Stimulated activated CD4-positive, alpha-beta T cell treated with anti-CD3 and anti-CD28 coated beads, TNF-alpha, amount 100 ng/mL, for 4 hours (primary cell): ENCODE measurements around the gene LHX3.

Experiments
- DNase-seq, 3 experiments: peaks; one replicate each; pipeline ENCODE4 v3.0.0-alpha.2; 2020; ENCODE audit warnings: low read depth in 3 of 3

LHX3 gene

DNA sequence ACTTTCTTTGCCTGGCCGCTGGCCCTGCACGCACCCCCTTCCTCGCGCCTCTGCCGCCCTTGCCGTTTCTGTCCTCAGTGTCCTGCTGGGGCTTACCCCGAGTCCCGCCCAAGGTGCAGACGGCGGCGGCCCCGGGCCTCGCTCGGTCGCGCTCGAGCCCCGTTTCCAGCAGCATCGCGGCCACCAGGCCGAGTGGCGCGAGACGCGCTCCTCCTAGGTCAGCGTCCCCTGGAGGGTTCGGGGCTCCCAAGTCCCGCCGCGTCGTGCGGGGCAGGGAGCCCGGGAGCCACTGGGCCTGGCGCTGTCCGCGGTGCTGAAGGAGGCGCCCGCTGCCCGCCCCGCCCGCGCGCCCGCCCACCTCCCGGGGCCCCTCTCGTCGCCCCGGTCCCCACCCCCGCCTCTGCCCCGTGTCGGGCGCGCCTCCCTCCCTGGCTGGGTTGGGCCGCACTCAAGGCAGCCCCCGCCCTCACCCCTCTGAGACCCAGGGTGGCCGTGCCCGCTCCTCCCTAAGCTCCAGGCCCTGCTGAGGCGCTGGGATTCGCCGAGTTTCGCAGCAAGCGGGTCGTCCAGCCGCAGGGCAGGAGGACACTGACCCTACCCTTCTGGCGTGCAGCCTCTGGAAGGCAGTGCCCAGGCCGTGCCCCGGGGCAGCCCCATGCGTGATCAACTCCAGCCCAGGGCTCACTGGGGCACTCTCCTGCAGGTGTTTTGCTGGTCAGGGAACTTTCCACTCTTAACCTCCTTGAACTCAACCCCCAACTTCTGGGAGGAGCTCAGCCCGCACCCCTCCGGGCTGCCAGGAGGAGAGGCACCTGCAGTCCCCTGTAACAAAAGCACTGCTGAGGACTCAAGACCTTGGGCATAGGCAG, at the start of gene LHX3:
Gene LHX3, minus strand, starts transcription at position 291 of the 869 bp plus-strand sequence. Its CDS starts 116 bp downstream, at position 175.
- DNase-seq: no peak

DNA sequence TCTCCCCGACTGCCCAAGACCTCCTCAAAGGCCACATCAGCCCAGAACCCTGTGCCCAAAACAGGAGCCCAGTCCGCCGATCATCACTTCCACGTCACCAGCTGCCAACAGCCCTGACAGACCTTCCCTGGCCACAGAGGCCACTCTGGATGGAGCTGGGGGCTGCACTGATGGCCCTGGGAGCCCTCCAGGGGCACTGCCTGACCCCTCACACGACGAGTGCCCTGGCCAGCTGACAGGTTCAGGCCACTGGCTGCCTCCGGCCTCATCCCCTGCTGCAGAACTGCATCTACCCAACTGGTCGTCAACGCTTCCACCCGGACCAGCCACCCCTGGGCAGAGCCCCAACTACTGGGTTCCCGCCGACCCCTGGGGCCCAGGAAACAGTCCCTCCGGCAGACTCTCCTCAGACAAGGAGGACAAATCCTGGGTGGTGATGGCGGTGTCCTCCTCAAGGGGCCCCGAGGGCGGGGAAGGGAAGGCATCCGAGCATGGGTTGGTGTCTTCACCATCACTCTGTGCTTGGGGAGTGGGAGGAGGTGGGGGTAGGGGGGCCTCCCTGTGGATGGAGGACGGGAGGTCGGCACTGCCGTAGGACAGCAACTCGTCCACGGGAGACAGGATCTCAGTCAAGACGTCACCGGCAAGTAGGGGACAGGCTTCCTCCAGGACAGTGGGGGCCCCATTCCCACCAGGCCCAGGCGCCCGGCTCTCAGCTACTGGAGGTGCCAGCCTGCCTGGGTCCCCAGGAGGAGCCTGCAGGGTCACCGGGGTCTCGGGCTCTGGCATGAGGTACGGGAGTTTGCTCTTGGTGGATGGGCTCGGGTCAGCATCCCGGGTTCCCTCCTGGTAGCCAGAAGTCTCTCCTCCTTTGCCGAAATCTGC, 48.6 kb upstream of the LHX3 start:
- no peak for DNase-seq

DNA sequence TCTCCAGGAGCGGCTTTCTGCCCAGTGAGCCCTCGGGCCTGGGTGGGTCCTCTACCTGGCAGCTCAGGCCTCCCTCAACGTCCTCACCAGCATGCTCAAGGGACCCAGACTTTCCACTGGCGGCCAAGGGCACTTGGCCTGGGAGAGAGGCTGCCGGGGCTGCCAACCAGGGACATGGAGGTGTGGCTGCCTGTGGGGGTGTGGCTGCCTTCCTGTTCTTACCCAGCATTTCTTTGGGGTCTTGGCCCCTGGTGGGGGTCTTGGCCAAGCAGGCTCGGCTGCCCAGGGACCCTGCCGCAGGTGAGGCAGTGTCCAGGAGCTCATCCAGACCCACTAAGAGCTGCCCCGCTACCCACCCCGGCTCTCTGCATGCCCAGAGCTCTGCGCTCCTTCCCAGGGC, 47.9 kb upstream of the LHX3 start:
- no peak for DNase-seq

DNA sequence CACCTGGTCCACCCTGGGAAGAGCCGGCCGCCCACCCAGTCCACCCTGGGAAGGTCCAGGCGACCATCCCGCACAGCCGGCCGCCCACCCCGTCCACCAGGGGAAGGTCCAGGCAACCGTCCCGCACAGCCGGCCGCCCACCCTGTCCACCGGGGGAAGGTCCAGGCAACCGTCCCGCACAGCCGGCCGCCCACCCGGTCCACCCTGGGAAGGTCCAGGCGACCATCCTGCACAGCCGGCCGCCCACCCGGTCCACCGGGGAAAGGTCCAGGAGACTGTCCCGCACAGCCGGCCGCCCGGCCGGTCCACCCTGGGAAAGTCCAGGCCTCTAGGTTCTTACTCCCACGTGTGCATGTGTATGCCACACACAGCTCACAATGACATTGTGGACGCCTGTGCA, 47.4 kb upstream of the LHX3 start:
- DNase-seq: no peak

DNA sequence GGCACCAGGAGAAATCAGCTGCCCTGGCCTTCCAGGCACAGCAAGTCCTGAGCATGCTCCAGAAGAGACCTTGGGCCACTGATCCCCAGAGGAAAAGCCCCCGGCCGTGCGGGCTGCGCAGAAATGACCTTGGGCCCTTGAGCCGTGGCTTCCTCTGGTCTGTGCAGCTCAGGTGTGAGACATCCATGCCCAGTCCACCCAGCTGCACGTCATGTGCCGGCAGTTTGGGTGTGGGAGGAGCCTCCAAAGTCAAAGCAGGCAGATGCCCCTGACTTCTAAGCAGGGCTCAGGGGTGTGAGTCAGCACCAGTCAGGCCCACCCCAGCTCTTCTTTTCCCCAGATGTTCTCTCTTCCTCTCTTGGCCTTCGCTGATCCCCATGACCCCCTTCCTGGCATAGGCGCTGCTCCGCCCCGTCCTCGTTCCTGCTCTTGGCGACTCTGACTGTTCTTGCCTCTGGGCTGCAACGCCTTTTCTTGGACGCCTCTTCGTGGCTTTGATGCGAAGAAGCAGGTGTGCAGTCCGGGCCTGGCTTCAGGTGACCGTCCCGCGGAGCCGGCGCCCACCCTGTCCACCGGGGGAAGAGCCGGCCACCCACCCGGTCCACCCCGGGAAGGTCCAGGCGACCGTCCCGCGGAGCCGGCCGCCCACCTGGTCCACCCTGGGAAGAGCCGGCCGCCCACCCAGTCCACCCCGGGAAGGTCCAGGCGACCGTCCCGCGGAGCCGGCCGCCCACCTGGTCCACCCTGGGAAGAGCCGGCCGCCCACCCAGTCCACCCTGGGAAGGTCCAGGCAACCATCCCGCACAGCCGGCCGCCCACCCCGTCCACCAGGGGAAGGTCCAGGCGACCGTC, 46.6 kb upstream of the LHX3 start:
- no peak for DNase-seq

DNA sequence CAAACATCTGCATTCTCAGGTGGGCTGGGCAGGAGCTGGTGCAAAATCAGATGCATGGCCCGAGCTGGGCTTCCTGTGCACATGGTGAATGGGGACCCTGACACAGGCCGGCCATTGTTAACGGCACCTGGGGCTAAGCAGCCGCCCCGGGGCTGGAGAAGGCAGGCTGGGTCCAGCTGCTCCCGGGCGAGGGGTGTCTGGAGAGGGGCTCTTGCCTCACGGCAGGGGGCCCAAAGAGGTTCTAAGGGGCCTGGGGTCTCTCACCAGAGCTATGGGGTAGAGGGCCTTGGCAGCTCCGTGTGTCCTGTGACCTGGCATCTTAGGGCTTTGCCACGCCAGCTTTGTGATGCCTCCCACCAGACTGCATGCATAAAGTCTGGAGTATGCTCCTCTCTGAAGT, 45.7 kb upstream of the LHX3 start:
- no peak for DNase-seq

DNA sequence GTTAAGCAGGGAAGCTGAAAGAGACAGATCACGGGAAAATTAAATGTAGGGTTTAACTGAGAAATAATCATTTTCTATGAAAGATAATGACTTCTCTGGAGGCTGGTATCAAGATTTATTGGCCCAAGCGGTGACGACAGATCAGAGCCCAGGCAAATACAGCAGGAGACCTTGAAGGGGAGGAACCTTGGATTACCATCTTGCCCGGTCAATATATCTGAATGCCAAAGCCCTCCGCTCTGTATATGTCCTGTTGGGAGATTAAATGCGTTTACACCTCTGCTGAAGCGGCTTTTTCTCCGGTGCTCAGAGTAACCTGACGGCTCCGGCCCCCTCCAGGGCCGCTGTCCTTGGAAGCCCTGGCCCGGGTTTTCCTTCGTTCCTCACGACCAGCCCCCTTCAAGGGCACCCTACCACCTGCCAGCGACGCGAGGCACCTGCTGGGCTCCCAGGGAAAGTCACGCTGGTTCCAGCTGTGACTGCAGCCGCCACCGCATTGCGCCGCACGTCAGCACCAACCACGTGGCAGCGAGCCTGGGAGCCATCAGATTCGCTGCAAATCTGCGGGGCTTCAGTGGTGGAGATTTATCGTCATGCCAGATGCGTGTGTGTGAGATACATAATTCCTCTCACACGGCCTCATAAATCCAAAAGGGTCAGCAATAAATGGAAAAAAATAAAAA, 45.1 kb upstream of the LHX3 start:
- no peak for DNase-seq

DNA sequence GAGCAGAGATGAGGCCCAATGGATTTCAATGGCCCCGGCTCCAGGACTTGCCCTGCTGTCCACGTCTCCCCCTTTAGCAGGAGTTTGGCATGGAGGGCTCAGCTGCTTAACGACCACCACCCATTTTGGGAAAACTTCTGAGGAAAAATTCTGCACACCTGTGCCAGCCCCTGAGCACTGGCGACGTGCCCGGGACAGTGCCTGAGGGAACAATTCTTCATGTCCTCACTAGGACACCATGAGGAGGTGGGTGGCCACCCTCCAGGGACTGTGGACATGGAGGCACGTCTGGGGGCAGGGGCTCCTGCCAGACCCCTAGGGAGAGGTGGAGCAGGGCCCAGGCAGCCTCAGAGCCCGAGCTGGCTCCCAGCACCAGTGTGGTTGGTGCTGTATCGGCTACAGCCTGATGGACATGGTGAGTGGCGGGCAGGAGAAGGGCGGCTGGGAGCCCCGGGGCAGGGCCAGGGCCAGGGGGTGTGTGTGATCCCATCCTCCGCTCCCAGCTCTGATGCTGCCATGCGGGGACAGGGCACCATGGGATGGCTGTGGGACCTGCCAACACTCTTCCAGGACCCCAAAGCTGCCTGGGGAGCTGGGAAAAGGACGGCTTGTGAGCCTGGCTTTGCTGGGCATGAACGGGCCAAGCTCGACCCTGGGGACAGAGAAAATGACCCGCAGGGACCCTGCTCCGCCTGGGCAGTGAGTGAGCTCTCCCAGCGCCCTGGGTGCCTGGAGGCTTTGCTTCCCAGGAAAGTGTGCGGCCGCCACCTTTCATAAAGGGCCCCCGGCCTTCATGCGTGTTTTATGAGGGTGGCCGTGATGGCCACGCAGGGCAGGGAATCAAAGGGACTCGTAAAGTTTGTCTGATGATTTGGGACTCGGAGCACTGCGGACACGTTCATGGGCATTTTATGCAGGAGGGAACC, 44.3 kb upstream of the LHX3 start:
- DNase-seq: no peak

DNA sequence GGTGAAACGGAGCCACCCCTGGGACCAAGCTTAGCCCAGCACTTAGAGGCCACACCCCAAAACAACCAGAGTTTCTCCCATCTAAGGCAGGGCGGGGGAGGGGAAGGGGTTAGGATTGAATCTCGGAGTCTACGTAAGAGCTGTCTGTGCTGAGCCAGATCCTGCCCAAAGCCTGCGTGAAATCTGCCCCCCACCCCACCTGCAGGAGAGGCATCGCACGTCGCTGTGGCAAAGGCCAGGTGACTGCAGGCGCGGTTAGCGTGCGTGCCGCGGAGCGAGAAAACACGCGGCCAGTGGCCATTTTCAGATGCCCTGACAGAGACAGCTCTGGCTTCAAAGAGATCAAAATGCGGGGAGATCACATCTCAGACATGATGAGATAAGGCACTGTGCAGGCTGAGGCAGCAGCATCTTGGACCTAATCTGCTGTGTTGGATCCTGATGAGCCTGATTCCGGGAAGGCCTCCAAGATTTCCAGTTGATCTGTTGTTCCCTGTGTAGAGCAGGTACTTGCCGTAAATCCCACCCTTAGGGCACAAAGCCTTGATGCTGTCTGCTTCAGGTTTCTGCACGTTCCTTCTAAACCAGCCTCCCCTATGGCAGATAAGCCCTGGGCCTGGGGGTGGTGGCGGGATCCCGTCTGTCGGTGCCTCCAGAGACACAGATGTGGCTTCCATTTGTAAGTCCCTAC, 43.2 kb upstream of the LHX3 start:
- no peak for DNase-seq

DNA sequence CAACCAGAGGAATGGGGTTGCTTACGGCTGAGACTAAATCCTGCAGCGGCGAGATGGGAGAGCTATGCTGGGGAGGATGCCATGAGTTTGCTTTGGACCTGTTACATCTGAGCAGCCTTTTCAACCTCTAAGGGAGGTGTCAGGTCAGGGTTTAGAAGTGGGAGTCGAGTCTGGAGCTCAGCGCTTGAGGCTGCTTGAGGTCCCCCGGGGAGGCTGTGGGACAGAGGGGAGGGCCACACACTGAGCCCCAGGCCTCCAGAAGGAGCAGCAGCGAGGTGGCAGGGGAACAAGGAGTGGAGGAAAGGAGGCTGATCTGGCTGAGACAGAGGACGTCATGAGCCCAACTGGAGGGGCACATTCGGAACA, 42.6 kb upstream of the LHX3 start:
- DNase-seq: no peak

DNA sequence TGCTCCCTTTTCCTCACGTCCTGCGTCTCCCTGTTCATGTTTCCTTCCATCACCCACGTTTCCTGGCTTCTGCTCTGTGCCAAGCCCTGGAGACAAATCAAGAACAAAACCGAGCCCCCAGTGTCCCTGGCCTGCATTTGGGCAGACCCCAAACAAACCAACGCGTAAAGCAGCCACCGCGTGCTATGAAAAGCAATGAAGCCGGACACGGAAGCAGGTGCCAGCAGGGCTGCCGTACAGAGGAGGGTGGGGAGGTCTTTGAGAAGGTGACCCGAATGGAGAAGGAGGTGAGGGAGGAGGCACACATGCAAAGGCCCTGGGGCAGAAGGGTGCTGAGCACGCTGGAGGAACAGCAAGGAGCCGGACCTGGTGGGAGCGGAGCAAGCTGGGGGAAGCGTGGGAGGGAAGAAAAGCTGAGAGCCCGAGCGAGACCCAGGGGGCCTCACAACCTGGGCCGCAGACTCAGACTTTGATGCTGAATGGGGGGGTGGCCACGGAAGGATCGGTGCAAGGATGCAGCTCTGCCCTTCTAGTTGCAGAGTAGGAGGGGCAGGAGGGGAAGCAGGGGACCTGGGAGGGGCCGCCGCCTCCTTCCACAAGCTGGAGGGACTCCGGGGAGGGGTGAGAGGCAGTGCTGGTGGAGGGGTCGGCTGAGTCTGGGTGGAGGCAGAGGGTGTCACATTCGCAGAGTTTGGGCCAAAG, 42.1 kb upstream of the LHX3 start:
- no peak for DNase-seq

DNA sequence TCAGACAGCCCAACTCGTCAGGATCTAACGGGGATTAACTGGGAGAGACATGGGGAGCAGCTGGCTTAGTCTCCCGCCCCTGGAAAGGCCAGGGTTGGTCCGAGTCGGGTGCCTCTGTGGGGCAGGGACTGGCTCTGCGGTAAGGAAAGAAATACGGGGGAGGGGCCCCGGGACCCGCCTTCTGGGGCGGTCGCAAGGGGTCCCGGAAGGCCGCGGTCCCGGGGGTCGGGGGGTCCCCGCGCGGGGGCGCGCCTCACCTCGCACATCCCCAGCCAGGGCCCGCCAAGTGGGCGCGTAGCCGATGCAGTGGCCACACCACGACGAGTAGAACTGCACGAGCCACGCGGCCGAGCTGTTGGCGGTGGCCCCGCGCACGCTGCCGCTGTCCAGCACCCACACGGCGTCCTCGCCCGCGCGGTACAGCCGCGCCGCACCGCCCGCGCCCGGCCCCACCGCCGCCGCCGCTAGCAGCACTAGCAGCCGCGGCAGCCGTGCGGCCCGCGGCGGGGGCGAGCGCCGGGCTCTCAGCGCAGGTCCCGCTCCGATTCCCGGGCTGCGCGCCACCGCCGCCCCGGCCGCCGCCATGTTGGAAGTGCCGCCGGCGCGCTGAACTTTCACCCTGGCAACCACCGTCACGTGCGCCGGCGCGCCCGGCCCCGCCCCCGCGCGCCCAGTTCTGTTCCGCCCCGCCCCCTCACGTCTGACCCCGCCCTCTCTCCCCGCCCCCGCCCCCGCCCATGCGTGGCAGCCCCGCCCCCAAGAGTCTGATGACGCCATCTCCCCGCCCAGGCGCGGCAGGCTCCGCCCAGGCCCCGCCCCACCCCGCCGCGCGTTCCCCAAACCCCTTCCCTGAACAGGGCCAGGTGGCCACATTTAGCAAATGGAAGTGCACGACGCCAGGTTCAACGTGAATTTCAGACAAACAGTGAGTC, 40.6 kb upstream of the LHX3 start, which contains the start of gene QSOX2:
Gene QSOX2, minus strand, starts transcription at position 594 of the 932 bp plus-strand sequence. Its CDS starts 9 bp downstream, at position 585.
- peak; percentile 77 to 78 (median 77) for DNase-seq

DNA sequence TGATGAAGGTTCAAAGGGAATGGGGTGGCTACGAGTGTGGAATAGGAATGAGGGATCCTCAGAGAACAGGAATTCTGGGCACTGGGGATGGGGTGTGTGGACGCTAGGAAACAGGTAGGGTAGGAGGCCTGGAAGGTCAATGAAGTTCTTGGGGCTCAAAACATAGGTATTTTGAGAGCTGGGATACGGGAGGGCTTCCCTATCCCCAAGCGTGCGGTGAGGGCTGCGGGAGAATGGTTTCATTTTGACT, 40.0 kb upstream of the LHX3 start:
- DNase-seq: no peak

DNA sequence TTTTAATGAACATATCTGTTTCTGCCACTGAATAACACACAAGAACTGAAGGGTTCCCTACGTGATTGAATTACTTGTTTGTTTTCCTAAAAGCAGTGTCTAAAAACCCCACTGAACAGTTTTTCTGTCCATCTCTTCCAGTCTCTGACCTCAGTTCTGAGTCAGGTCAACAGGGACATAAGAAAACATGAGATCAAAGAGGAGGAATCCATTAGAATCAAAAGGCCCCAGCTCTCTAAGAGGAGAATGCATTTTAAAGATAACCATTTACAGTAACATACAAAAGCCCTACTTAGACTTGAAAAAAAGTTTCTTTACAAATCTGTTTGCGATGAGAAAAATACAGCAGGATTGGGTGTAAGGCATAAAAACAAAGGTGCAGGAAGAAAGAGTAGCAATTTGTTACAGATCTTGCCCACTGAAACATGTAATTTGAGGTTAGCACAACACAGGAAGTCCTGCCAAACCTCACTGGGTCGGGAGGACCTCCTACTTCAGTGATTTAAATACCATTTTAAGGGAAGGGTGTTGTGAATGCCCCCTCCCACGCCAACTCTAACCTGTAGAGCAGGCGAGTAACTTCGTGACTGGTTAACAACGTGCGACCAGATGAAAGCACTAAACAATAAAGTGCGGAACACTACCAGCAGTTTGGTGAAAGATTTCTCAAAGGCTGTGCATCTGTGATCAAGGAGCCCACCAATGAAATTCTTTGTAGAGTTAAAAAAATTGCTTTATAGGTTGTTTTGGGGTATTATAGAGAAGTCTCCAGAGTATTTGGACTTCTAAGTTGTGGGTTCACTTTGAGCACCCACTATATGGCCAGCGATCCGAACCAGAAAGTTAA, 39.4 kb upstream of the LHX3 start:
- peak; percentile 25 to 61 (median 44) for DNase-seq

DNA sequence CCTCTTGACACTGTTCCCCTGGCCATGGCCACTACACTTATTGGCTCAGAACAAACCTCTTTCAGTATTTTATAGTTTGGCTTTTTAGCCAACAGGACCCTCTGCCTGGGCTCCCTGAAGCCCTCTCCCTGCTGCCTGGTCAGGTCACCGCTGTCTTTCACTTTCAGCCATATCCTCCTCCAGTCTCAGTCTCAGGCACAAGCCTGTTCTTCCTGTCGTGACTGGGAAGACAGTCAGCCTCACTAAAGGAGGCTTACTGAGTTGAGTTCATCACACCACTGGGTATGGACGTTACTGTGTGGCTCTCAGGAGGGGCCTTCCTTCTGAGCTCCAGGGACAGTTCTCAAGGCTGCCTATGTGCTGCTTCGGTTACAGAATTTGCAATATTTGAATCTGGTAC, 38.7 kb upstream of the LHX3 start:
- DNase-seq: no peak

DNA sequence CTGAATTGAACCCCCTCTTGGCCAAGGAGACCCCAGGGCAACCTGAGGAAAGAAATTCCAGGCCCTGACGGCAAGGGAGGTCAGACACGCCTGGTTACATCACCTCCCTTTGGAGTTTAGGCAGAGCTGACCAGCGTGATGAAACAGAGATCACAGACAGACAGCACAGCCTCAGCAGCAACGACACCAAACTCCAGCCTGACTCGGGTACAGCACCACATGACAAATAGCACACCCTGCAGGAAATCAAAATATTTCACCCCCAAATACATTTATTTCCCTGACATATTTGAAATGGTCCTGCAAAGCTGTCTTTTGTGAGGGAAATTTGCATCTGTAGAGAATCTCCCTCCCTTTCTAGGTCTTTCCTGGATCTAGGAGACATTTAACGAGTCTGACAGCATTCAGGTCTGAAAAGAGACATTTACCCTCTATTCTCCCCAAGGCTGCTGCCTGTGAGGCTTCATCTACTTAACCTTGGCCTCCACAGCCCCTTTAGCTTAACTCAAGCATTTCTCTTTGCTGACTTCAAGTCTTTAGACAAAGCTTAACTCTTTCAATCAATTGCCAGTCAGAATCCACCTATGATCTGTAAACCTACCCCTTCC, 38.1 kb upstream of the LHX3 start:
- no peak for DNase-seq

DNA sequence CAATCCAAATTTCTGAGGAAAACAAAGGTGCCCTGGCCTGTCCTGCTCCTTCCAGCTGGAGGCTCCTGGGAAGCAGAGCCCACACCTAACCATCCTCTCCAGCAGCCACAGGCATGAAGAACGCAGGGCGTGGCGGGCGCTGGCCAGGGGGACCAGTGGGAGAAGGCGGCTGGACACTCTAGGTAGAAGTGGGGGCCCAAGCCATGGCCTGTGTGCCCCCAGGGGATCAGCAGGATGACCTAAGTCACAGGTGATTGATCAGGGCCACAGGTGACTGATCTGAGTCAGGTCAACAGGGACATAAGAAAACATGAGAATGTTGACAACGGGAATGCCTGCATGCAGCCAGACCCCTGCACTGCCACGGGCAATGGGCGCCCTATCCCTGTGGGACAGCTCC, 37.3 kb upstream of the LHX3 start:
- no peak for DNase-seq
